Heart left ventricle (tissue), 13 donors: ENCODE data around the gene NFATC1.

Experiments used
- CTCF ChIP-seq, 12 donors: fragments of 200-600 bp; sonication (generic) in 4 of 12; IDR thresholded peaks; one replicate each; pipeline versions ENCODE4 v1.5.0 to v1.8.0; 2018 to 2022; ENCODE audit warnings: antibody characterized with exemption in 12 of 12, mild to moderate bottlenecking in 5 of 12
- POLR2A ChIP-seq, 2 donors: fragments of 450-650 bp; IDR thresholded peaks; one replicate each; pipeline ENCODE4 v1.6.1; 2017; ENCODE audit warnings: antibody characterized with exemption in 2 of 2, mild to moderate bottlenecking in 2 of 2, moderate library complexity in 2 of 2
- donor health status: ischemic (EF 13 %, LVEDD 7.1; RV severe dilation, severe dysfunction).
- donor health status: DM: no; HTN: yes; CAD: no.
- donor health status: DM: no; HTN: no; CAD: no.
- donor health status: ischemic (EF 25% LVEDD 6.9; RV normal size, moderate dysfunction).
- donor health status: ischemic (EF 25% LVEDD 5.7; RV mildly dilated, moderate dysfunction).
- donor health status: ischemic (EF 35%, LVEDD 5.7; RV mildly dilated, moderate dysfunction).
- donor health status: nonischemic (EF 11% LVEDD 7.7; RV severe dilation, severe dysfunction).
- donor health status: DM: yes; HTN: yes; CAD: no.
- donor health status: PGD.
- donor health status: ischemic (EF 29% LVEDD 5.4; RV normal size, mild dysfunction).
- donor health status: nonischemic (EF 23%, LVEDD 6.1; RV moderate dilation, normal function).

- TF ChIP-seq POLR2A (IDR thresholded peaks at IDR 0.05): no peak
- TF ChIP-seq CTCF (IDR thresholded peaks at IDR 0.05): no peak
Measured at GRCh38 chr18:79452190-79452990, 56.7 kb downstream of the NFATC1 start.
